A549 (cell line): ENCODE results near the gene AK8. TPM values are rescaled to one million over a fixed set of nuclear protein-coding genes. Genes with fewer than 3 reads are reported as not detected.

ENCODE experiments used
- BCL3 ChIP-seq: fragments of >200 bp; sonication (Bioruptor Twin); formaldehyde crosslinking; IDR thresholded peaks from 3 replicates; pipeline ENCODE4 v1.6.1; 2016
- BHLHE40 ChIP-seq: IDR thresholded peaks from 2 replicates; pipeline ENCODE4 v1.6.1; 2012; ENCODE audit warnings: low read depth, low read length, inconsistent platforms
- E2F6 ChIP-seq: IDR thresholded peaks from 2 replicates; pipeline ENCODE4 v1.6.1; 2012; ENCODE audit warnings: low read depth, borderline replicate concordance
- EHMT2 ChIP-seq: fragments of 200-600 bp; sonication (generic); IDR thresholded peaks from 2 replicates; pipeline ENCODE4 v1.6.1; 2016; ENCODE audit warnings: antibody characterized with exemption, low read depth, mild to moderate bottlenecking, moderate library complexity
- ELK1 ChIP-seq: fragments of 150-350 bp; IDR thresholded peaks from 2 replicates; pipeline ENCODE4 v1.6.1; 2014; ENCODE audit warnings: low read depth, mild to moderate bottlenecking, low read length
- EP300 ChIP-seq, 2 experiments: fragments of >200 bp; sonication (Bioruptor Twin); formaldehyde crosslinking; IDR thresholded peaks; 2 replicates in 1 of 2; 3 replicates in 1 of 2; pipeline ENCODE4 v1.6.1; 2016 to 2017
- ESRRA ChIP-seq: fragments of 150-350 bp; IDR thresholded peaks from 2 replicates; pipeline ENCODE4 v1.6.1; 2014; ENCODE audit warnings: mild to moderate bottlenecking, low read length, borderline replicate concordance
- FOSB ChIP-seq: fragments of 250-450 bp; sonication (Bioruptor Pico); IDR thresholded peaks from 2 replicates; pipeline ENCODE4 v1.5.0; 2020; ENCODE audit warnings: mild to moderate bottlenecking, moderate library complexity
- FOXS1 ChIP-seq: fragments of 250-450 bp; sonication (Bioruptor Pico); IDR thresholded peaks from 2 replicates; pipeline ENCODE4 v1.5.0; 2020; ENCODE audit warnings: mild to moderate bottlenecking, moderate library complexity
- HDAC2 ChIP-seq: fragments of 200-600 bp; sonication (generic); IDR thresholded peaks from 2 replicates; pipeline ENCODE4 v1.6.1; 2016
- HES2 ChIP-seq: fragments of >200 bp; sonication (Bioruptor Twin); formaldehyde crosslinking; IDR thresholded peaks from 2 replicates; pipeline ENCODE4 v1.6.1; 2016
- HEYL ChIP-seq: fragments of 250-450 bp; sonication (Bioruptor Pico); IDR thresholded peaks from 2 replicates; pipeline ENCODE4 v1.8.0; 2021; ENCODE audit warnings: mild to moderate bottlenecking, moderate library complexity
- JUNB ChIP-seq: fragments of >200 bp; sonication (Bioruptor Twin); formaldehyde crosslinking; IDR thresholded peaks from 2 replicates; pipeline ENCODE4 v1.6.1; 2016
- MAFK ChIP-seq: fragments of 450-650 bp; IDR thresholded peaks from 2 replicates; pipeline ENCODE4 v1.6.1; 2014; ENCODE audit not compliant: partially characterized antibody
- MAX ChIP-seq: IDR thresholded peaks from 2 replicates; pipeline ENCODE4 v1.6.1; 2012
- MAZ ChIP-seq: fragments of 150-350 bp; IDR thresholded peaks from 2 replicates; pipeline ENCODE4 v1.6.1; 2014; ENCODE audit warnings: antibody characterized with exemption, low read depth, low read length, borderline replicate concordance
- NPAS2 ChIP-seq: fragments of 250-450 bp; sonication (Bioruptor Pico); IDR thresholded peaks from 2 replicates; pipeline ENCODE4 v1.8.0; 2022; ENCODE audit warnings: mild to moderate bottlenecking, moderate library complexity, borderline replicate concordance
- PBX3 ChIP-seq: IDR thresholded peaks from 2 replicates; pipeline ENCODE4 v1.6.1; 2012
- PHF8 ChIP-seq: fragments of 200-600 bp; sonication (generic); IDR thresholded peaks from 2 replicates; pipeline ENCODE4 v1.6.1; 2016; ENCODE audit warnings: low read depth, mild to moderate bottlenecking, antibody characterized with exemption, moderate library complexity, borderline replicate concordance
- POLR2A ChIP-seq: IDR thresholded peaks from 2 replicates; pipeline ENCODE4 v1.6.1; 2012; ENCODE audit warnings: mild to moderate bottlenecking, low read length
- POLR2AphosphoS2 ChIP-seq: conservative IDR thresholded peaks from 2 replicates; pipeline ENCODE4 v1.6.1; 2012; ENCODE audit warnings: low read length, improper control_type of control experiment, inconsistent platforms
- RAD21 ChIP-seq, 2 experiments: fragments of >200 bp in 1 of 2; sonication (Bioruptor Twin) in 1 of 2; formaldehyde crosslinking in 1 of 2; IDR thresholded peaks in 1 of 2; conservative IDR thresholded peaks in 1 of 2; 2 replicates in 1 of 2; 3 replicates in 1 of 2; pipeline ENCODE4 v1.6.1; 2012 to 2018; ENCODE audit warnings: inconsistent platforms in 1 of 2
- RARB ChIP-seq: fragments of 250-450 bp; sonication (Bioruptor Pico); IDR thresholded peaks from 2 replicates; pipeline ENCODE4 v1.8.0; 2021; ENCODE audit warnings: mild to moderate bottlenecking, moderate library complexity
- RFX5 ChIP-seq: fragments of 450-650 bp; IDR thresholded peaks from 2 replicates; pipeline ENCODE4 v1.7.1; 2014; ENCODE audit warnings: antibody characterized with exemption, mild to moderate bottlenecking, moderate library complexity
- SREBF2 ChIP-seq: fragments of 450-650 bp; IDR thresholded peaks from 2 replicates; pipeline ENCODE4 v1.6.1; 2014; ENCODE audit warnings: mild to moderate bottlenecking, moderate library complexity
- TFCP2L1 ChIP-seq: fragments of 250-450 bp; sonication (Bioruptor Pico); IDR thresholded peaks from 2 replicates; pipeline ENCODE4 v1.5.0; 2021; ENCODE audit warnings: mild to moderate bottlenecking
- TP53 ChIP-seq: fragments of 250-450 bp; sonication (Bioruptor Pico); IDR thresholded peaks from 2 replicates; pipeline ENCODE4 v1.5.0; 2021; ENCODE audit warnings: mild to moderate bottlenecking, moderate library complexity
- ZNF302 ChIP-seq: fragments of 250-450 bp; sonication (Bioruptor Pico); IDR thresholded peaks from 2 replicates; pipeline ENCODE4 v1.9.0; 2021; ENCODE audit warnings: inconsistent platforms, mild to moderate bottlenecking, moderate library complexity
- polyA plus RNA-seq, 4 experiments: library from polyadenylated mRNA; depleted of rRNA in 3 of 4; stranded (reverse); fragments of >200 nt; fragmentation: RNase III in 1 of 4; extraction: RNeasy Plus Mini Kit Qiagen cat#74134 plus additional on column Dnase treatment in 1 of 4; gene quantifications; 2 replicates in 3 of 4; 3 replicates in 1 of 4; pipeline ENCODE4 v1.2.3, GENCODE V29; 2011 to 2017

The AK8 gene
- polyA plus RNA-seq, 2 of the 4 experiments (the other 2 are of a cell fraction) = 0.61 to 0.63 TPM

- no peak for TF ChIP-seq BCL3
- TF ChIP-seq BHLHE40 = no peak
- TF ChIP-seq HES2 = no peak
- no peak for TF ChIP-seq TP53 (CRISPR knock-in tag)
- peak; percentile 88 for TF ChIP-seq PHF8
- TF ChIP-seq FOSB = no peak
- TF ChIP-seq POLR2A = peak; percentile 29; the same call in 1 of the 2 replicates
- peak; percentile 35; the same call in 1 of the 2 replicates for TF ChIP-seq PBX3
- TF ChIP-seq MAZ = peak; percentile 78; the same call in 1 of the 2 replicates
- TF ChIP-seq ESRRA = no peak
- TF ChIP-seq NPAS2 (CRISPR knock-in tag) = no peak
- no peak for TF ChIP-seq RAD21 (conservative IDR thresholded peaks at IDR 0.05 in 1 of 2, IDR thresholded peaks at IDR 0.05 in 1 of 2)
- TF ChIP-seq HEYL (CRISPR knock-in tag) = no peak
- TF ChIP-seq POLR2AphosphoS2 = no peak
- peak; percentile 49; the same call in 1 of the 2 replicates for TF ChIP-seq RARB (CRISPR knock-in tag)
- peak; percentile 63 for TF ChIP-seq MAX
- no peak for TF ChIP-seq ELK1
- TF ChIP-seq E2F6 = peak; percentile 42; the same call in 1 of the 2 replicates
- TF ChIP-seq EHMT2 = no peak
- TF ChIP-seq FOXS1 (CRISPR knock-in tag) = no peak
- no peak for TF ChIP-seq HDAC2
- no peak for TF ChIP-seq EP300 (IDR thresholded peaks at IDR 0.05)
- TF ChIP-seq ZNF302 (CRISPR knock-in tag) = no peak
- no peak for TF ChIP-seq SREBF2
- TF ChIP-seq MAFK = no peak
- no peak for TF ChIP-seq JUNB
- 0 out of 2 replicates have a peak, but pooled peaks have one; percentile 36 for TF ChIP-seq TFCP2L1 (CRISPR knock-in tag)
- TF ChIP-seq RFX5 = no peak
Observed at GRCh38 chr9:132877824-132878694, at the start of gene AK8 (continued).
